Osteoblast (primary cell): ENCODE measurements around the gene CD3E. TPM values are rescaled to one million over a fixed set of nuclear protein-coding genes. Genes with fewer than 3 reads are reported as not detected.

Experiments used
- DNase-seq: peaks from one replicate; pipeline ENCODE4 v3.0.0; 2011; ENCODE audit warnings: low spot score, mixed read lengths; ENCODE audit not compliant: insufficient read length; ENCODE audit errors: missing footprints
- H2AFZ ChIP-seq: 2 replicates; pipeline ENCODE4 v1.6.0; 2011; ENCODE audit warnings: mild to moderate bottlenecking, low read length
- H3K27ac ChIP-seq: 2 replicates; pipeline ENCODE4 v1.5.1; 2011; ENCODE audit warnings: mild to moderate bottlenecking, low read depth, low read length, moderate library complexity
- H3K27me3 ChIP-seq: 2 replicates; pipeline ENCODE4 v1.6.0; 2012; ENCODE audit warnings: mild to moderate bottlenecking, control low read depth, inconsistent platforms, low read length, moderate library complexity; ENCODE audit not compliant: insufficient read depth
- H3K36me3 ChIP-seq: 2 replicates; pipeline ENCODE4 v1.5.1; 2011; ENCODE audit warnings: mild to moderate bottlenecking, low read length, control low read depth, moderate library complexity; ENCODE audit not compliant: insufficient read depth
- H3K4me1 ChIP-seq: 2 replicates; pipeline ENCODE4 v1.5.1; 2011; ENCODE audit warnings: mild to moderate bottlenecking, low read length, control low read depth, moderate library complexity; ENCODE audit not compliant: insufficient read depth
- H3K4me2 ChIP-seq: 2 replicates; pipeline ENCODE4 v1.6.0; 2011; ENCODE audit warnings: mild to moderate bottlenecking, low read length; ENCODE audit not compliant: insufficient read depth
- H3K4me3 ChIP-seq: fragments of 200-600 bp; sonication (generic); 3 replicates; pipeline ENCODE4 v1.5.1; 2012; ENCODE audit warnings: mild to moderate bottlenecking, low read length, inconsistent platforms; ENCODE audit not compliant: insufficient read depth
- H3K79me2 ChIP-seq: 2 replicates; pipeline ENCODE4 v1.6.0; 2012; ENCODE audit warnings: mild to moderate bottlenecking, low read length, control low read depth, inconsistent platforms; ENCODE audit not compliant: insufficient read depth
- H3K9me3 ChIP-seq: 2 replicates; pipeline ENCODE4 v1.5.1; 2011; ENCODE audit warnings: low read depth, low read length, control low read depth
- H4K20me1 ChIP-seq: 2 replicates; pipeline ENCODE4 v1.6.0; 2012; ENCODE audit warnings: mild to moderate bottlenecking, low read length, control low read depth; ENCODE audit not compliant: insufficient read depth
- CTCF ChIP-seq: IDR thresholded peaks from 2 replicates; pipeline ENCODE4 v1.5.1; 2011; ENCODE audit warnings: mild to moderate bottlenecking, low read depth, low read length, moderate library complexity; ENCODE audit errors: extremely low read depth
- total RNA-seq: library from RNA; depleted of rRNA; stranded (reverse); fragments of >200 nt; gene quantifications from 2 replicates; pipeline ENCODE4 v1.2.3, GENCODE V29; 2012

The CD3E gene
- total RNA-seq, 1 donor = not detected

GRCh38 chr11:118287006-118287405, 17.5 kb upstream of the CD3E start:
- Histone ChIP-seq H3K4me1 (peaks cover 7% of the 10 kb centered on the region), H3K36me3 (no peaks in the 10 kb centered on the region), H3K79me2 (no peaks in the 10 kb centered on the region), H4K20me1 (no peaks in the 10 kb centered on the region), H3K27ac (no peak overlapping the region), H3K27me3 (peaks cover 6% of the 10 kb centered on the region), H3K9me3 (no peaks in the 10 kb centered on the region), H3K4me3 (no peak overlapping the region), H2AFZ (no peak overlapping the region), H3K4me2 (no peak overlapping the region)
- no peak for TF ChIP-seq CTCF
- DNase-seq = no peak

GRCh38 chr11:118289401-118289800, 15.1 kb upstream of the CD3E start:
- DNase-seq = no peak
- H3K27ac ChIP-seq = no peak overlapping the region

GRCh38 chr11:118290923-118291322, 13.6 kb upstream of the CD3E start:
- peak; percentile 29 for TF ChIP-seq CTCF
- Histone ChIP-seq H2AFZ (no peak overlapping the region), H3K27me3 (peaks cover 11% of the 10 kb centered on the region), H3K4me1 (peaks cover 7% of the 10 kb centered on the region), H3K4me3 (no peak overlapping the region), H3K27ac (no peak overlapping the region), H3K36me3 (no peaks in the 10 kb centered on the region), H4K20me1 (no peaks in the 10 kb centered on the region), H3K79me2 (no peaks in the 10 kb centered on the region), H3K9me3 (no peaks in the 10 kb centered on the region), H3K4me2 (no peak overlapping the region)
- no peak for DNase-seq

More at GRCh38 chr11:118289401-118289800, 15.1 kb upstream of the CD3E start:
- Histone ChIP-seq H3K4me2 (no peak overlapping the region), H3K4me1 (peaks cover 7% of the 10 kb centered on the region), H3K79me2 (no peaks in the 10 kb centered on the region), H3K9me3 (no peaks in the 10 kb centered on the region), H3K36me3 (no peaks in the 10 kb centered on the region), H3K27me3 (peaks cover 6% of the 10 kb centered on the region), H4K20me1 (no peaks in the 10 kb centered on the region), H3K4me3 (no peak overlapping the region), H2AFZ (no peak overlapping the region)
- TF ChIP-seq CTCF = no peak

- Histone ChIP-seq H3K36me3 (no peaks in the 10 kb centered on the region), H3K79me2 (no peaks in the 10 kb centered on the region), H3K27me3 (peaks cover 11% of the 10 kb centered on the region), H3K4me3 (no peak overlapping the region), H3K9me3 (no peaks in the 10 kb centered on the region), H2AFZ (no peak overlapping the region), H3K4me2 (no peak overlapping the region), H3K4me1 (peaks cover 7% of the 10 kb centered on the region), H4K20me1 (no peaks in the 10 kb centered on the region), H3K27ac (no peak overlapping the region)
- DNase-seq = no peak
- TF ChIP-seq CTCF = no peak
These were observed 12.9 kb upstream of the CD3E start for GRCh38 chr11:118291477-118292135.
